HG03103 (cell line): ENCODE measurements around the gene DOCK1.

ENCODE experiments used
- ATAC-seq: cut with Tn5 transposase; IDR thresholded peaks from one replicate; pipeline ENCODE4 v1.9.1; 2021; ENCODE audit warnings: low read depth; ENCODE audit not compliant: unreplicated experiment

Gene DOCK1

DNA sequence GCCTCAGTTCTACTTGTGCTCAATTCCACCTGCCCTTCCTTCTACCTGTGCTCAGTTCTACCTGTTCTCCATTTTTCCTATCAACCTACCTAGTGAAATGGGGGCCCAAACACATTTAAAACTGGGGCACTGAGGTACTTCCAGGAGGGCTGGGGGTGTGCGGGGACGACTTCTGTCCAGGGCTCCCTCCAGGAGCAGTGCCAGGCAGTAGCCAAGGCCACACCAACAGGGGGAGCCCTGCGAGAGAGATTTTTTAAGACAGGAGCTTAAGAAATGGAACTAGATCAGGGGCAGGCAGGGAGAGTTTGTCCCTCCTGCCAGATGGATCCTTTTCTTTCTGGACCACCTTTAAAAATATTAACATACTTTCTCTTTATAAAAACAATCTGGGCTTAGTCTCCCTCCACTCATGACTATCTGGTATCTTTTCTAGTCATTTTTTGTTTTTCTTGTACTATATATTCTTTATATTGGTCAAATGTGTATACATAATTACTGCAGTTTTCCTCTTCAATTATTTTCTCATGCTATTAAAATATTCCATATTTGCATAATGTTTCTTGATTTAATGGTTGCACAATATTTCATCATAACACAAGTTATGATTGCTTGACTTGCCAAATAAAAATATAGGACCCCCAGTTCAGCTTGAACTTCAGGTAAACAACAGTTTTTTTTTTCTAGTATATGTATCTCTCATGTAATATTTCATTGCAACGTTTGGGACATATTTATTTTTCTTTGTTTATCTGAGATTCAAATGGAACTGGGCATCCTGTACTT, 338.5 kb downstream of the DOCK1 start:
- ATAC-seq, result no peak

DNA sequence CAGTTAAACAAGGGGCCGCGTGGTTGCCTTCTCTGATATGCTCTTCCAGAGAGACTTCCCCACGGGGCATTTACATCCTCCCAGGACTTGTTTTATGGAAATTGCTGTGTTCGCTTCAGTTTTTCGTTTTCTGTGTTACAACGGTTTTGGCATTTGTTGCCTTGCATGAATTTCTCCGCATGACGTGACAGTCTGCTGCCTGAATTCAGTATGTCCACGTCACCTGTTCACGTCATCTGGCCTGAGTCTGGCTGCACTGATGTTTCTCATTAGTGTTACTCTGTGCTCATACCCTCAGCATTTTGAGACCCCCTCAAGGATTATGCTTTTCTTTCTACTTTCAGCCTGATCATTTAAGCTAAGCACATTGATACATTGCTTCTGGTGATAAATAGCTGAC, 340.2 kb downstream of the DOCK1 start:
- no peak for ATAC-seq

DNA sequence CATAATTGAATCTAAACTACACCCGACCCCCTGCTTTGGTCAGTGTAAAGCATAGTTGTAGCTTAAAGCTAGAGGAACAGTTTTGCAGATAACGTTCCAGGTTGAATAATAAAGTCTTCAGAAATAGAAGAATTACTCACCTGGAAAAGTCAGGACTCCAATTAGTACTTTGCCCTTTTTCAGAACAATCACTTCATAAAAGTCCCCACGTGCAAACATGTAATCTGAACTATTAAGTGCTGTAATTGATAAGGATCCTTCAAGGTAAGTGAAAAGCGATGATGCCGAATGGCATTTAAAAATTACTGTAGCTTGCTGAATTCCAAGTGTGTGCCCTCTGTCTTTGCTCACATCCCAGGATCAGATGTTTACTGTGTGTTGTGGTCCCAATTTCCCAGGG, 344.8 kb downstream of the DOCK1 start:
- ATAC-seq, result no peak

DNA sequence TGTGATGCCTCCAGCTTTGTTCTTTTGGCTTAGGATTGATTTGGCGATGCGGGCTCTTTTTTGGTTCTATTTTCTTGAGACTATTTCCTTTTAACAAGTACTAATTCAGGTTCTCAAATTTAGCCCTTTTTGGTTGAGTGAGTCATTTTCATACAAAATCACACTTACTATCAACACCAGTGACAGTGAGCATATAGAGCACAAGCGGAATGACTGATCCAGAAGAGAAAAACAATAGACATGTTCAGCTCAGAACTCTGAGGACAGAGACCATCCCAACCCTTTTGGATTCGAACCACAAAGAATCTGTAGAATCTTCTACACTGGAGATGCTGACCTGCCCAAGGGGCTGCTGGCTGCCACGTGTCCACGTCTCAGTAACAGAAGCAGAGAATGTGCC, 347.6 kb downstream of the DOCK1 start:
- no peak for ATAC-seq

DNA sequence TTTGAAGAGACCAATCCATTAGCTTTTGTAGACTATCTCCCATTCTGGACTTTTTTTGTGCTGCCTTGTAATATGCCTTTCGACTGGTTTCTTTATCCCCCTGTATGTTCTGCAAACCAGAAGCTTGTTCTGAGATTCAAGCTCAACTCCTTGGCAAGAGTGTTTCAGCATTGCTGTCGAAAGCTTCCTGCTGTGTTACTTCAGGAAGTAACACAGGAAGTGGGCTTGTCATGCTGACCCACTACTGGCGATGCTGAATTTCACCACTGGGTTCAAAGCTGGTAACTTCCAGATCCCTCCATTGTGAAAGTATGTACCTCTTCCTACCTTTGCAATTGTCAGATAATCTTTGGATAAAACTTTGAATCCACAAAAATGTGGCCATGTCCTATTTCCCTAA, 349.0 kb downstream of the DOCK1 start:
- ATAC-seq, result no peak

DNA sequence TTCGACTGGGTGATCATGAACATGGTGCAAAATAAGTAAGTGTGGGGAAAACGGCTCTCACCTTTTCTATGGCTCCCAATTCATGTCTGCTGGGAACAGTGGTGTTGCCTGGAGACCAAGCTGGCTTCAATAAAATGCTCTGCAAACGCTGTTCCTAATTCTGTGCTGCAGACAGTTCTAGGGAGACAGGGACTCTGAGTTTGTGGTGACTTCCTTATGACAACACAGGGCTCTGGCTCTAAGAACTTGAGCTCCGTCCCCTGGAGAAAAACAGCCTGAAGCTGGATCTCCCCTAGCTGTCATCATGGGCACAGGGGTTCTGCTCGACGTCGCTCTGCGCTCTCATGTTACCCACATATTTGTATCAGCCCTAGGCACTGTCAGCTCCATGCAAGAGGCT, 352.2 kb downstream of the DOCK1 start:
- no peak for ATAC-seq

DNA sequence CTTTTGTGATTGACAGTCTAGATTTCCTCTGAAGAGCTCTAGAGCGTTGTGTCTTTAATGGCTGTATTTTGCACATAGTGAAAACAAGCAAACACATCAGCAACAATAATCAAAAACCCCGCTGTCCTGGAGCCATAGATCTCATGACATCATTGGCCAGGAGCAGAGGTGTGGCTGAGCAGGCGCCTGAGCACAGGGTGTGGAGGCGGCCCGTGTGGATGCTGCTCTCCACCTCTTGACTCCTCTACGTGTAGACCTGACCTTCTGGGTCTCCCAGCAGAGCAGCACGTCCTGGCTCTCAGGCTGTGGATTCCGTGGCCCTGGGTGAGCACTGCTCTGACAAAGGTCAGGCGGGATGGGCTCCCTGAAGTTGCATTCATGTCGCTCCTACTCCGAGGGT, 354.1 kb downstream of the DOCK1 start:
- no peak for ATAC-seq

DNA sequence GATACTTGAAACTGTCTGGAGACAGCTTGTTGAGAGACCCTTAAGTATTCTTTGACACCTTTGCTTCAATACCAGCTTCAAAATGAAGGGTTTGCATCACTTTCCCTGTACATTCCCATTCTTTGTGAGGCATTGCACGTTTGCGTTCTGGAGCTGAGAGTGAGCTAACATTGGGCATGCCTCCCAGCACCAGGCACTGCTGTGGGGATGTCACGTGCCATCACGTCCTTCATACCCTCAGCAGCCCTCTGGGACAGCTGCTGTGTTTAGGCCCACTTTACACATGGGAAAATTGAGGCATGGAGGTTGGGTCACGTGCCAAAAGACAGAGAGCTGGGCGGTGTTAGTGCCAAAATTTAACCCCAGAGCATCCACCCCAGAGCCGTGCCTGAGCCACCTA, 357.4 kb downstream of the DOCK1 start:
- no peak for ATAC-seq

DNA sequence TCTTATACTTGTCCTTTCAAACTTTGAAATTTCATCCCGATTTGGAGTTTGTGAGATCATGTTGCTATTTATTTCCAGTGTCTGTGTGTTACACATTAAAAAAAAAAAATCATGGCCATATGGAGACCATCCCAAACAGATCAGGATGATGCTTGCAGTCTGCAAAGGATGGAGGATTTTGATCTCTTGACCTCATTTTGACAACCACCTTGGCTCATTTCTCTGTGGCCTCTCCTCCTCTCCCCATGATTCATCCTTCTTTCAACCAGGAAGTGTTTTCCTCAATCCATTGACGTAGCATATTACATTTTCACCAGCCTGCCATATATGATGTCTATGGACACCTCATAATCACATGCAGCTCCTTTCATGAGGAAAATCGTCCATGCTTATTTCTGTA, 360.1 kb downstream of the DOCK1 start:
- no peak for ATAC-seq

DNA sequence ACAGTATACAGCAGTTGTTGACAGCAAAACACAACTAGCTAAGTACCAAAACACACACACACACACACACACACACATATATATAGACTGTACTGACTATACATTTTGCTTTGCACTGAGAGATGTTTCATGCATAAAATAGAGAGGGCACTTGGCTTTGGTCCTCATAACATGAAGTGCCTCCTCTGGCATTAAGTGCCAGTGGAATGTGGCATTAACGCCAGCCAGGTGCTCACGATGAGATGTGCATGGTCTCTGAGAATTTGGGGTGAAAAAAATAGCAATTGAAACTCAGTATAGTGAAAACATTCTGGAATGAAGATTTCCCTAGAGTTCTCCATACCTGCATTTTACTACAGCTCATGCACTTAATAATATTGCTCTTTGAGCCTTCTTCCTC, 361.2 kb downstream of the DOCK1 start:
- ATAC-seq, result no peak

DNA sequence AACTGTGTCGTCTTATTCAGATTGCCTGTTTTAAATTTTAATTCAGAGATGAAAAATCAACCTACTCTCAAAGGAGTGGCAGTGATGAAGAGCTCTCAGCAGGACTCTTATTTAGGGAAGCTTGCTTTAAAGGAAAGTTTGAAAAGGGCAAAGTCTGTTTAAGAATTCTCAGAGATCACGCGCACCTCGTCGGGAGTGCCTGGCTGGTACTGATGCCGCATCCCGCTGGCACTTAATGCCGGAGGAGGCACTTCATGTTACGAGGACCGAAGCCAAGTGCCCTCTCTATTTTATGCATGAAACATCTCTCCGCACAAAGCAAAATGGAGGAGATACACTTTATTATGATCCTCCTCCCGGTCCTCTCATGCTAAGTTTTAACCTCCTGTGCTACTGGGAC, 362.2 kb downstream of the DOCK1 start:
- ATAC-seq, result no peak

DNA sequence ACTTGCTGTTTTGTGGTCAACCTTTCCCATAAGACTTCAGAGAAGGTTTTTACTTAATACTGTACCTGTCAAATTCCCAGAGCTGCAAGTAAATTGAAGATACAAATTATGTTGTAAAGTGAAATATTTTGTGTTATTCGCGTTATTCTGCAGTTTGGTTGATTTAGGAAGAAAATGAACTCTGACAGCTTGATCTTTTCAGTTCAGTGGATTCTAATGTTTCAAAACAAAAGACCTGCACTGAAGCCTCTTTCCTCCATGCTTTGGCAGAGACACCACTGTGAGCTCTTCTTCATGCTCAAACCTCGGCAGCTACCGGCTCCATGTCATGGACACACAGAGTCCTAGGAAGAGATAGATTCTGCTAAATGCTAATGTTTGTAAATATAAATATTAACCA, 366.8 kb downstream of the DOCK1 start:
- ATAC-seq, result no peak

DNA sequence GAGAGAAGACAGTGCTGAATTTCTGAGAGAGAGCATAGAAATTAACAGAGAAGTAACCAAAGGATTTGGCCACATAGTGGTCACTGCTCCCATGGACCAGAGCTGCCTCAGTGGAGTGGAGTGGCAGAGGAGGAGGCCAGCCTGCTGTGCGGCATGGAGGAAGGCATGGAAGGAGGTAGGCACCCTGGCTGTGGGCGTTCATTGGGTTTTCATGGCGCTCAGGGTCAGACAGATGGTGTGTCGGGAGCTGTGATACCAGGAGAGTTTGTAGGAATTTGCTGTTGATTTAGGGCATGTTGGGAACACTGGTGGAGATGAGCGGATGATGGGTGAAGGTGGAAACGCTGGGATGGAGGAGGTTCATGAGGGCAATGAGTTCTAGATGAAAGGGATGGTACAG, 370.0 kb downstream of the DOCK1 start:
- no peak for ATAC-seq

DNA sequence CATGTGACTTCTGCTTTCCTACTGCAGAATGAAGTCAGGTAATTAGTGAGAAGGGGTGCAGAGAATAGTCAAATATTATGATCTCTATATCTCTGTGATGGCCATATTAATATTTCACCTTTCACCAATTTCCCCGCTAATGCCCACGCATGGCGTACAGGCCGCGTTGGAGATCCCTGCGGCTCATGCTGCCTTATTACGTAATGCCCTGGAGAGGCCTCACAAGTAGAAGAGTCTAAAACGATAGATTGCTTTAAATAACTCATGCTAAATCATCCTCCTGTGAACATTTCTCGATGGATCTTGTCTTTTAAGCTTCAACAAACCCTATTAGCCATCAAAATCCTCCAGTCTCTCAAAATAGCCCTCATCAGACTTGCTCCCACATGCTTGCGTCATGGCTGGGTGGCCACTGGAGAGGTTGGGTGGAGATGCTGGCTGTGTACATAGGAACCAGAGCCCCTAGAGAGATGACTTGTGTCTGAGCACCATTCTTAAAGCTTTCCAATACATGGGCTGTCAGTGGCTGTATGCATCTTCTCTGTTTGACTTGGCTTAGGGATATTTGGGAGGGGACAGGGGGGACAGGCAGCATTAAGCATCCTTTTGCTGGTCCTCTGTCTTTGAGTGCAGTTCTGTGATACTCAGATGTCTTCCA, 370.7 kb downstream of the DOCK1 start:
- ATAC-seq, result no peak

DNA sequence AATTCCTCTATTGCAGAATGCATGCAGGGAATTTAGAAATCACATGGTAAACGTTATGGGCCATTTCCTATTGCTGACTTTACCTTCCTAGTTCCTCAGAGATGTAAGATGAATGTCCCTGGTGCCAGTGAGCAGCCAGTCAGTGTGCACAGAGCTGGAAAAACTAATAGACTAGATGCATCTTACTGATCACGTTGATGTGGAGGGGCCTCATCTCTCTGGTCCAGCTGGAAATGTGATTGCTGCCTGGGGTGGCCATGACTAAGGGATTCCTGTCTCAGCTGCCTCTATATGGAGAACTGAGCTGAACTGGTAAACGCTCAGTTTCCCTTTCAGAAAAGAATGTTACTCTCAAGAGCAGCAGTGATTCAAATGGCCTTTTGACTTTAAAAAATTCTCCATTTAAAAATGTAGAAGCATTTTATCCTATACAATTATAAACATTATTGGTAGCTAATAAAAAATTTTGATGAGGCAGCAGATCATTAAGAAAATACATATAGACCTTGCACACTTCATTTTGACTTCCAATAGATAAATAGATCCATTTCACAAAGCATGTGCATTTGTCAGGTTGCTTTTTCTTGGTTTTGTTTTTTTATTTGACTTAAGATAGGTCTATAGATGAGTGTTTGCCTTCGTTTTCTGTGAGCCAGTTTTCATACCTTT, 371.7 kb downstream of the DOCK1 start:
- ATAC-seq, result no peak

DNA sequence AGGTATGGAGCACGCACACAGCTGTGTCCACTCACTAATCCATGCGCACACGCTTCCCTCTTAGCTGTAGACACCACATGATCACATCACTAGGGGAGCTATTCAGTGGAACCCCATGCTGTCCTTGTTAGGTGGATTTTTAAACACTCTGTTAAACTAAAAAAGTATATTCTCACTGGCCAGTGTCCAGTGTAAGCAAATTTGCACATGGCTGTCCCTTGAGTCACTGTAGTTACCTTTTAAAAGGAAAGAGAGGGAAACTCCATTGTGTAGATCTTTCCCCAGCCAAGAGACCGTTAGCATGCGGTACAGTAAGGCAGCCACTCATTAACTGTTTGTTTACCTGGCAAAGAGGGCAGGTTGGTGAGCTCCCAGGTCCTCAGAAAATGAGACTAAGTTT, 372.8 kb downstream of the DOCK1 start:
- no peak for ATAC-seq

DNA sequence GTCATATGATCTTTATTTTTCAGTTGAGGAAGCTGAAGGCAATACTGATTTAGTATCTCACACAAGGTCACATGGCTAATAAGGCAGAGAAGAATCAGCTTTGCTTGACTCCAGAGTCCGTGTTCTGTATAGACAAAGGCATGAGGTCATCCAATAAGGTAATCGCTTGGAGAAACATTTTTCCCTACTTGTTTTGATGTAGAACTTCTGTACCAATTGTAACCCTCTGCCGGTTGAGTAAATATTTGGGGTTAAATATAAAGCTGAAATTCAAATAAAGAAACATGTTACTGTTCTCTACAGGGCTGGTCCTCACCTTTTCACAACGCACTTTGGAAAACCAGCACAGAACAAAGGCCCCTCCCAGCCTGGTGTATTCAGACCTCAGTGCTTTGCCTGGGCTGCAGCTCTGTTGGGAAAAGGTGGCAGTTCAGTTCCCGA, 374.1 kb downstream of the DOCK1 start:
- no peak for ATAC-seq

DNA sequence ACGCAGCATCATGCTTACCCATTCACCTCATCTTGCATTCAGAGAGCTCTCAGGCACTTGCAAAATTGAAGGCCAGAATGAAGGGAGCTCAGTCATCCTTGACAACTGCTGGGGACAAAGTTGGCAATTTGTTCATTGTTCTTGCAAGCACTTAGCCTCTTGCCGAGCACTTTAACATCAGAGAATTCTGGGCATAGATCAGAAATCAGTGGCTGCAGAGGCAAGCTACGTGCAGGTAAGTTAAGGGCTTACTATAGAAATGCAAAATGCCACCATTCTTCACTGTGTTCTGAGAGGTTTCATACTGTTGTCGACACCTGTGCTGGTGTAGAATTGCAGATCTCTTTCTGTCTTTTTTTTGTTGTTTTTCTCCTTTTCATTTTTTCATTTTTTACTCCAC, 375.2 kb downstream of the DOCK1 start:
- ATAC-seq, result no peak

DNA sequence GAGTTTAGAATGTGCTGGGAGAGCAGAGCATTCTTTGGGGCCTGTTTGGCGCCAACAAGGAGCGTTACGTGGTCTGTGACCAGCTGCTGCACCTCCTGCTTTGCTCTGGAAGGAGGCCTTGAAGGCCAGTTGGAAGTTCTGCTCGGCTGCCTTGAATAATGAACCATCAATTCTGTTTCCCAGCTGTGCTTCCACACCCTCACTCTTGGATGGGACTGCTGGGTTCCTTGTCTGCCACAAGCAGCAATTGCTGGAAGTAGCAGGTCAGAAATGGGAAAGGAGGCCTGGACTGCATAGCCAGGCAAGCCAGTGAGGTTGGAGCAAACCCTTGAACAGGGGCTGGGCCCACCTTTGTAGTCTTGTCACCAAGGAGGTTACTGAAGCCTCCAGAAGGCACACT, 377.8 kb downstream of the DOCK1 start:
- no peak for ATAC-seq

DNA sequence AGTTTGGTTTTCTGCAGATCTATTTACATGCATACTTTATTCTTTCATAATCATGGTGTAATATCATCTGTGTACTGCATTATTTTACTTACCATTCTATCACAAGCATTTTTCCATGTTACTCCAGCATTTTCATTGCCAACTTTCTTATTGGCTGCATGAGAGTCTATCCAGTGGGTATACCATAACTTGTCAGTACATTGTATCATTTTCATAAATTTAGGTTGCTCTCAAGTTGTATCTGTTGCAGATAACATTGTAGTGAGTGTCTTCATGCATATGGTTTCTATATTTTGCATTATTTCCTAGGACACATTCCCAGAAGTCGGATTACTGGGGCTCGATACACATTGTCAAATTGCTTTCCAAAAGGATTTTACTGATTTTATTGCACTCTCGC, 378.3 kb downstream of the DOCK1 start:
- ATAC-seq, result no peak

DNA sequence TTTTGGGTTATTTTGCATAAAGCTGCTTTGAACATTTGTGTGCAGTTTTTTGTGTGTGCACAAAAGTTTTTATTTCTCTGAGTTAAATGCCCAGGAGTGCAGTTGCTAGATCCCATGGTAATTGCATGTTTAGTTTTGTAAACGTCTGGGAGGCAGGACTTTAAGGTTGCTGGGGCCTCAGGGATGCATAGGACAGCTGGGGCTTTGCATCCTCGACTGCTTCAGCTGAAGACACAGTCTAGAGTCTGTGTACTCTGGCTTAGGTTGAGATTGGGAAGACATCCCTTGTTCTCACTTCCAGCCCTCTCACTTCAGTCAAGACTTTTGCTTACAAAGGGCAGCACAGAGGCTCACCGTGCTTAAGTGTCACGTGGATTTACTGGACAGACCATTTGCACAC, 385.6 kb downstream of the DOCK1 start:
- no peak for ATAC-seq

DNA sequence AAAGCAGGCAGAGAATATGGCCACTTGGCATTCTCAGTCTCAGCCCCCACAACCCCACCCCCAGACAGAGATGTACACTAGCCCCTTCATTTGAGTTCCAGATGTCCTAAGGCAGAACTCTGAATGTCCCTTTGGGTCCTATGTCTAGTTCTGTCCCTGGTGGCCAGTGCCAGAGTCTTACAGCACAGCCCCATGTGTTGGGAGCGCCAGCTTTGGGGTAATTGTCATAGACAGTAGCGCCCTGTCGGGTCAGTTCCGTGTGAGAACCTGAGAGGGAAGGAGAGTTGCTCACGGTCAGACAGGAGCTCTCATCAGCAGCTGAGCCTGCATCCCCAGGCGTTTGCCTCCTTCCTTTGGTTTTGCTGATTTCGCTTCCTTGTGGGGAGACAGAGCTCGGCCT, 386.1 kb downstream of the DOCK1 start:
- no peak for ATAC-seq
